Breast epithelium (tissue), 4 donors: Measurements from ENCODE around the gene C5orf24. TPM values are rescaled to one million over a fixed set of nuclear protein-coding genes. Genes with fewer than 3 reads are reported as not detected.
"Not testable (repeated sequence)": the region's sequence is repeated elsewhere in the genome, so short reads cannot be mapped to it uniquely, and the experiment has no call there.

ENCODE experiments used
- DNase-seq, 2 donors: peaks; one replicate each; pipeline ENCODE4 v3.0.0-alpha.2; 2019; ENCODE audit warnings: low spot score in 2 of 2
- H3K27ac ChIP-seq, 2 donors: fragments of 200-600 bp; sonication (generic) in 1 of 2; one replicate each; pipeline ENCODE4 v1.5.1; 2016 to 2019; ENCODE audit warnings: mild to moderate bottlenecking in 1 of 2
- H3K27me3 ChIP-seq, 2 donors: fragments of 200-600 bp; sonication (generic) in 1 of 2; one replicate each; pipeline versions ENCODE4 v1.5.1 to v1.6.0; 2017 to 2019; ENCODE audit warnings: control low read depth in 1 of 2, mild to moderate bottlenecking in 1 of 2
- H3K36me3 ChIP-seq: fragments of 200-600 bp; one replicate; pipeline ENCODE4 v1.5.1; 2019
- H3K4me1 ChIP-seq, 2 donors: fragments of 200-600 bp; sonication (generic); one replicate each; pipeline ENCODE4 v1.5.1; 2016 to 2019; ENCODE audit warnings: control low read depth in 1 of 2
- H3K4me3 ChIP-seq, 3 donors: fragments of 200-600 bp; sonication (generic); 1 replicate in 2 of 3; 2 replicates in 1 of 3; pipeline ENCODE4 v1.5.1; 2016 to 2019; ENCODE audit warnings: mild to moderate bottlenecking in 3 of 3, moderate library complexity in 2 of 3
- H3K9me3 ChIP-seq, 2 donors: fragments of 200-600 bp; sonication (generic) in 1 of 2; one replicate each; pipeline ENCODE4 v1.5.1; 2016 to 2019; ENCODE audit warnings: control low read depth in 1 of 2
- CTCF ChIP-seq, 3 donors: fragments of 450-650 bp; IDR thresholded peaks; one replicate each; pipeline ENCODE4 v1.5.1; 2016 to 2017; ENCODE audit warnings: antibody characterized with exemption in 3 of 3, mild to moderate bottlenecking in 3 of 3, moderate library complexity in 3 of 3
- POLR2A ChIP-seq: fragments of 450-650 bp; IDR thresholded peaks from one replicate; pipeline ENCODE4 v1.6.1; 2016; ENCODE audit warnings: antibody characterized with exemption, mild to moderate bottlenecking, moderate library complexity
- POLR2AphosphoS5 ChIP-seq, 3 donors: sonication (generic); formaldehyde crosslinking; IDR thresholded peaks; one replicate each; pipeline ENCODE4 v1.6.1; 2017; ENCODE audit warnings: antibody characterized with exemption in 3 of 3
- intact Hi-C: fragments of 100-400 bp; cut with DNase I; formaldehyde crosslinking; loops from one replicate; pipeline ENCODE4 v1.15.1; 2023; ENCODE audit warnings: low total_unique reads
- total RNA-seq, 3 donors: library from RNA; depleted of rRNA; stranded (reverse); fragments of >200 nt; gene quantifications; one replicate each; pipeline ENCODE4 v1.1.0, GENCODE V29; 2016

Gene C5orf24
- total RNA-seq, 3 donors from 2014 or later, result 33.4 to 44.5 (median 41.6) TPM

GRCh38 chr5:134874831-134875655, 29.3 kb downstream of the C5orf24 start:
- Histone ChIP-seq H3K4me1 (peaks cover 0 to 7% of the 10 kb centered on the region in 2 donors), H3K9me3 (no peaks in the 10 kb centered on the region), H3K27ac (peak overlapping the region; percentile 90 to 96), H3K27me3 (no peaks in the 10 kb centered on the region), H3K4me3 (peak overlapping the region; percentile 83 to 93 (median 91)), H3K36me3 (no peaks in the 10 kb centered on the region)
- TF ChIP-seq POLR2AphosphoS5 (IDR thresholded peaks at IDR 0.05) (no peak), CTCF (IDR thresholded peaks at IDR 0.05) (no peak), POLR2A (no peak)
- intact Hi-C loops, result no loop called here
- peak in 1 of 2 donors; percentile 29 for DNase-seq

GRCh38 chr5:134877159-134877558, 31.4 kb downstream of the C5orf24 start:
- Histone ChIP-seq H3K27ac (no peak overlapping the region), H3K4me3 (no peak overlapping the region), H3K4me1 (peaks cover 0 to 7% of the 10 kb centered on the region in 2 donors), H3K36me3 (no peaks in the 10 kb centered on the region), H3K27me3 (no peaks in the 10 kb centered on the region), H3K9me3 (no peaks in the 10 kb centered on the region)
- TF ChIP-seq POLR2AphosphoS5 (IDR thresholded peaks at IDR 0.05) (no peak), CTCF (IDR thresholded peaks at IDR 0.05) (no peak), POLR2A (no peak)
- intact Hi-C loops, result no loop called here
- no peak for DNase-seq

- no peak for DNase-seq
- H3K36me3 ChIP-seq, result no peaks in the 10 kb centered on the region
- peaks cover 0 to 7% of the 10 kb centered on the region in 2 donors for H3K4me1 ChIP-seq
- H3K27me3 ChIP-seq, result no peaks in the 10 kb centered on the region
- TF ChIP-seq CTCF (IDR thresholded peaks at IDR 0.05) (no peak), POLR2A (no peak), POLR2AphosphoS5 (IDR thresholded peaks at IDR 0.05) (no peak)
- intact Hi-C loops, result no loop called here
- H3K27ac ChIP-seq, result no peak overlapping the region
- H3K4me3 ChIP-seq, result no peak overlapping the region
- no peaks in the 10 kb centered on the region for H3K9me3 ChIP-seq
These were observed 32.6 kb downstream of the C5orf24 start for GRCh38 chr5:134878403-134878802.

GRCh38 chr5:134879456-134879855, 33.7 kb downstream of the C5orf24 start:
- H3K4me1 ChIP-seq, result peaks cover 0 to 7% of the 10 kb centered on the region in 2 donors
- no peak overlapping the region for H3K27ac ChIP-seq
- DNase-seq, result no peak
- no peak overlapping the region for H3K4me3 ChIP-seq
- no peaks in the 10 kb centered on the region for H3K9me3 ChIP-seq
- H3K36me3 ChIP-seq, result no peaks in the 10 kb centered on the region
- intact Hi-C loops, result no loop called here
- no peaks in the 10 kb centered on the region for H3K27me3 ChIP-seq
- no peak for TF ChIP-seq CTCF (IDR thresholded peaks at IDR 0.05)
- TF ChIP-seq POLR2AphosphoS5 (IDR thresholded peaks at IDR 0.05), result no peak
- no peak for TF ChIP-seq POLR2A

- H3K4me3 ChIP-seq, H3K9me3 ChIP-seq, H3K27me3 ChIP-seq, intact Hi-C loops, H3K36me3 ChIP-seq, DNase-seq, H3K4me1 ChIP-seq, H3K27ac ChIP-seq: not testable (repeated sequence)
These were observed 35.2 kb downstream of the C5orf24 start for GRCh38 chr5:134880937-134881336.

- H3K4me1 ChIP-seq, H3K9me3 ChIP-seq, H3K27me3 ChIP-seq, H3K36me3 ChIP-seq, DNase-seq, H3K27ac ChIP-seq, H3K4me3 ChIP-seq, intact Hi-C loops: not testable (repeated sequence)
These were observed 35.9 kb downstream of the C5orf24 start for GRCh38 chr5:134881711-134882110.
